Measurements from ENCODE around the gene HDDC3.
"Not testable (repeated sequence)": the region's sequence is repeated elsewhere in the genome, so short reads cannot be mapped to it uniquely, and the experiment has no call there.

GRCh38 chr15:90909449-90909848 lies 22.9 kb downstream of the HDDC3 start:
- not testable (repeated sequence) for TF ChIP-seq ELF4 (IDR thresholded peaks at IDR 0.05); BHLHE40 (IDR thresholded peaks at IDR 0.05; ENCODE audit: borderline replicate concordance); FOXM1 (IDR thresholded peaks at IDR 0.05; ENCODE audit: borderline replicate concordance); L3MBTL2 (conservative IDR thresholded peaks at IDR 0.05); FOXK2 (IDR thresholded peaks at IDR 0.05); SUZ12 (IDR thresholded peaks at IDR 0.05); NFRKB (IDR thresholded peaks at IDR 0.05); SP1 (IDR thresholded peaks at IDR 0.05); TARDBP (IDR thresholded peaks at IDR 0.05); ARNT (IDR thresholded peaks at IDR 0.05)

Data from HEK293T (cell line).